ENCODE results near the gene TUT7. TPM values are rescaled to one million over a fixed set of nuclear protein-coding genes. Genes with fewer than 3 reads are reported as not detected.

The TUT7 gene
- polyA plus RNA-seq, 1 donor = 24.7 TPM

DNA sequence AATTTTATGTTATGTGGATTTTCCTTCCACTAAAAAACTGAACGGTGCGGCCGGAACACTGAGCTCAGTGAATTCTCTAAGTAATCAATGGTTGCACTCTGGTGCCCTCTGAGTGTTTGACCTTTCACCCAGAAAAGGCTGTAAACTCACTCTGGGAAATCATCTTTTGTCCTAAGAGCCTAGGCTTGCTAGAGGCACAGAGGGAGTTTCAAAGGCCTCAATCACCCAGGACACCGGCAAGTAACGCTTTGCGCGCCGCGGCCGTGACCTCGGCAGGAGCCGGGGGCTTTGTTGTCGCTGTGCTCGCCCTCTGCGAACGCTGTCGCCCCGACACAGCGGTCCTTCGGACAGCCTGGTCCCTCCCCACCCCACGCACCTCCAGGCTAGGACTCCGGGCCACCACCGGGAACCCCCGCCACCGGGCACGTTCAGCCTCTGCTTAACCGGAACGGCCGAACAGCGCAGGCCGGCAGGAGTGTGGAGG, 72.6 kb downstream of the TUT7 start:
- peaks cover 2% of the 10 kb centered on the region for H3K36me3 ChIP-seq (ENCODE audit: control insufficient read depth, insufficient read depth, low read length)
- peak overlapping the region; percentile 65 for H3K4me3 ChIP-seq (ENCODE audit: low read length)
- WGBS (ENCODE audit: insufficient coverage, low lambda C conversion rate) = no CpG with 5 or more reads among the region's 31 CpGs
- peak overlapping the region; percentile 93 for H3K27ac ChIP-seq (ENCODE audit: low read length)
- H3K4me1 ChIP-seq (ENCODE audit: control insufficient read depth, insufficient read depth, low read length) = peaks cover 12% of the 10 kb centered on the region
- no peaks in the 10 kb centered on the region for H3K9me3 ChIP-seq (ENCODE audit: control insufficient read depth, low read depth, low read length)
- no peaks in the 10 kb centered on the region for H3K27me3 ChIP-seq (ENCODE audit: control insufficient read depth, insufficient read depth, low read length)
- peak in 1 of 2 donors; percentile 23 for DNase-seq

DNA sequence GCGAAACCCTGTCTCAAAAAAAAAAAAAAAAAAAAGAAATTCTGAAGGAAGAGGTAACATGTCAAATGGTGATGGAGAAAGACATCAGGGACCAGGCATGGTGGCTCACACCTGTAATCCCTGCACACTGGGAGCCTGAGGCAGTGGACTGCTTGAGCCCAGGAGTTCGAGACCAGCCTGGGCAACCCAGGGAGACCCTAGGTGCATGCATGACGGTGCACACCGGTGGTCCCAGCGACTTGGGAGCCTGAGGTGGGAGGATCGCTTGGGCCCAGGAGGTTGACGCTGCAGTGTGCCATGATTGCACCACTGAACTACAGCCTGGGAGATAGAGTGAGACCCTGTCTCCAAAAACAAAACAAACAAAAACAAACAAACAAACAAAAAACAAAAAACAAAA, 73.6 kb downstream of the TUT7 start:
- no peak for DNase-seq
- Histone ChIP-seq H3K4me1 (ENCODE audit: control insufficient read depth, insufficient read depth, low read length) (peaks cover 12% of the 10 kb centered on the region), H3K4me3 (ENCODE audit: low read length) (no peak overlapping the region), H3K36me3 (ENCODE audit: control insufficient read depth, insufficient read depth, low read length) (peaks cover 2% of the 10 kb centered on the region), H3K9me3 (ENCODE audit: control insufficient read depth, low read depth, low read length) (no peaks in the 10 kb centered on the region), H3K27ac (ENCODE audit: low read length) (no peak overlapping the region), H3K27me3 (ENCODE audit: control insufficient read depth, insufficient read depth, low read length) (no peaks in the 10 kb centered on the region)
- no CpG with 5 or more reads among the region's 7 CpGs for WGBS (ENCODE audit: insufficient coverage, low lambda C conversion rate)

DNA sequence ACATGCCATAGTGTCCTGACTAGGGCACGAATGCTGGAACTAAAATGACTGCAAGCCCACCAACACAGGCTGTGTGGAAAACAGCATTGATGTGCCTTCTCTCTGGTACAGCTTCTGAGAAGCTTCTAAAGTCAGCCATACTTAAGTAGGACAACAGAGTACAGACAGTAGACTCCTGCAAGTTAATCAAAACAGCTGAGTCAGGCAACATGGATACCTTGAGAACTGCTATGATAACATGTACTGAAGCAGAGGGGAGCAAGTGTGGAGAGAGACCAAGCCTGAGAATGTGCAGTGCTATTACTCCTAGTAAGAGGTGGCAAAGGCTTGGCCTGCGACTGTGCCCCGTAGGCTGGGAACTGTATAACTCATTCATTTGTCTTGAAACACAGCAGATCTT, 74.4 kb downstream of the TUT7 start:
- H3K27me3 ChIP-seq (ENCODE audit: control insufficient read depth, insufficient read depth, low read length) = no peaks in the 10 kb centered on the region
- H3K27ac ChIP-seq (ENCODE audit: low read length) = no peak overlapping the region
- H3K9me3 ChIP-seq (ENCODE audit: control insufficient read depth, low read depth, low read length) = no peaks in the 10 kb centered on the region
- peaks cover 12% of the 10 kb centered on the region for H3K4me1 ChIP-seq (ENCODE audit: control insufficient read depth, insufficient read depth, low read length)
- peaks cover 2% of the 10 kb centered on the region for H3K36me3 ChIP-seq (ENCODE audit: control insufficient read depth, insufficient read depth, low read length)
- peak in 1 of 2 donors; percentile 36 for DNase-seq
- no CpG with 5 or more reads among the region's 3 CpGs for WGBS (ENCODE audit: insufficient coverage, low lambda C conversion rate)
- no peak overlapping the region for H3K4me3 ChIP-seq (ENCODE audit: low read length)

GRCh38 chr9:86277072-86277471, 77.1 kb downstream of the TUT7 start:
- Histone ChIP-seq H3K27ac (ENCODE audit: low read length) (no peak overlapping the region), H3K4me1 (ENCODE audit: control insufficient read depth, insufficient read depth, low read length) (peaks cover 8% of the 10 kb centered on the region), H3K4me3 (ENCODE audit: low read length) (no peak overlapping the region), H3K27me3 (ENCODE audit: control insufficient read depth, insufficient read depth, low read length) (no peaks in the 10 kb centered on the region), H3K36me3 (ENCODE audit: control insufficient read depth, insufficient read depth, low read length) (peaks cover 12% of the 10 kb centered on the region), H3K9me3 (ENCODE audit: control insufficient read depth, low read depth, low read length) (no peaks in the 10 kb centered on the region)
- WGBS (ENCODE audit: insufficient coverage, low lambda C conversion rate) = no CpG with 5 or more reads among the region's 1 CpG
- no peak for DNase-seq

DNA sequence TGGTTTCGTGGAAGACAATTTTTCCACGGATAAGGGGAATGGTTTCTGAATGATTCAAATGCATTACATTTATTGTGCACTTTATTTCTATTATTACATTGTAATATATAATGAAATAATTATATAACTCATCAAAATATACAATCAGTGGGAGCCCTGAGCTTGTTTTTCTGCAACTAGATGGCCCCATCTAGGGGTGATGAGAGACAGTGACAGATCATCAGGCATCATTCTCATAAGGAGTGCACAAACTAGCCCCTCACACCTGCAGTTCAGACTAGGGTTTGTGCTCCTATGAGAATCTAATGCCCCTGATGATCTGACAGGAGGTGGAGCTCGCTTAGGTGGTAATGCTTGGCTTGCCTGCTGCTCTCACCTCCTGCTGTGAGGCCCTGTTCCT, 78.2 kb downstream of the TUT7 start:
- WGBS (ENCODE audit: insufficient coverage, low lambda C conversion rate) = 90% methylated on average over 2 of the region's 3 CpGs
- peaks cover 8% of the 10 kb centered on the region for H3K4me1 ChIP-seq (ENCODE audit: control insufficient read depth, insufficient read depth, low read length)
- no peak overlapping the region for H3K4me3 ChIP-seq (ENCODE audit: low read length)
- no peak for DNase-seq
- peaks cover 22% of the 10 kb centered on the region for H3K36me3 ChIP-seq (ENCODE audit: control insufficient read depth, insufficient read depth, low read length)
- H3K9me3 ChIP-seq (ENCODE audit: control insufficient read depth, low read depth, low read length) = no peaks in the 10 kb centered on the region
- no peak overlapping the region for H3K27ac ChIP-seq (ENCODE audit: low read length)
- H3K27me3 ChIP-seq (ENCODE audit: control insufficient read depth, insufficient read depth, low read length) = no peaks in the 10 kb centered on the region

DNA sequence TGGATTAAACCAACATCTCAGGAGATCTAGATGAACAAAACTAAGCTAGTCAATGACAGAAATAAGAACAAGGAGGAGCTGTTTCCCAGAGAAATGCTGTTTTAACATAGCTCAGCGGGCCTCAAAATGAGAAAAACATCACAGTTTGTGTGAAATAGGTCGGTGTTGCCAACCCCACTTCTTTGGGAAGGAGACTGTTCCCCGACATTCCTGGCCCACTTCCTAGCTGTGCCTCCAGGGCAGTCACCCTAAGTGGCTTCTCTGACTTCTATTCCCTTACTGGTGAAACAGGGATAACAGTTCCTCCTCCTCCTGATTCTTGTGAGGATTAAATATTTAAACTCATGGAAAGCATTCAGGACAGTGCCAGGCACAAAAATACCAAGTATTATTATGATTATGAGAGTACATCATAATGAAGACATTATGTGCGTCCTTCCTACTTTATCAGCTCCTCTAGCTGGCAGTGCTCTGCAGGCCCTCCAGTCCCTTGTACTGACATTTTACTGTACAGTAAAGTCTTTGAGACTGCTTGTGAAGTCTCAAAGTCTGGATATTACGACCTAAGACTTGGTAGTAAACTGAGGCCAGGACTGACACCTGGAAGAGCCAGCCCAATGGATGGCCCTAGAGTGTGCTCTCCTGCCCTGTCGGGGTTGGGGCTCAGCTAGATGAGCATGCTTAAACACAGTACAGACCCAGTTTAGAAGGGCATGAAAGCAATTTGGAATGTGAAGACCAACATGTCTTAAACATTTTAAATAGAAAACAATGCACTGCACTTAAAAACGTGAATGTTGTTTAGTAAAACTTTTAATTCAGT, 79.2 kb downstream of the TUT7 start:
- Histone ChIP-seq H3K27me3 (ENCODE audit: control insufficient read depth, insufficient read depth, low read length) (no peaks in the 10 kb centered on the region), H3K9me3 (ENCODE audit: control insufficient read depth, low read depth, low read length) (no peaks in the 10 kb centered on the region), H3K4me3 (ENCODE audit: low read length) (no peak overlapping the region), H3K4me1 (ENCODE audit: control insufficient read depth, insufficient read depth, low read length) (peaks cover 4% of the 10 kb centered on the region), H3K36me3 (ENCODE audit: control insufficient read depth, insufficient read depth, low read length) (peaks cover 23% of the 10 kb centered on the region), H3K27ac (ENCODE audit: low read length) (no peak overlapping the region)
- DNase-seq = no peak
- no CpG with 5 or more reads among the region's 7 CpGs for WGBS (ENCODE audit: insufficient coverage, low lambda C conversion rate)

GRCh38 chr9:86272221-86272620, 82.0 kb downstream of the TUT7 start:
- DNase-seq = peak in 1 of 2 donors; percentile 19
- Histone ChIP-seq H3K27ac (ENCODE audit: low read length) (no peak overlapping the region), H3K9me3 (ENCODE audit: control insufficient read depth, low read depth, low read length) (no peaks in the 10 kb centered on the region), H3K36me3 (ENCODE audit: control insufficient read depth, insufficient read depth, low read length) (peaks cover 25% of the 10 kb centered on the region), H3K4me3 (ENCODE audit: low read length) (no peak overlapping the region), H3K4me1 (ENCODE audit: control insufficient read depth, insufficient read depth, low read length) (no peaks in the 10 kb centered on the region), H3K27me3 (ENCODE audit: control insufficient read depth, insufficient read depth, low read length) (no peaks in the 10 kb centered on the region)
- WGBS (ENCODE audit: insufficient coverage, low lambda C conversion rate) = no CpG with 5 or more reads among the region's 4 CpGs

DNA sequence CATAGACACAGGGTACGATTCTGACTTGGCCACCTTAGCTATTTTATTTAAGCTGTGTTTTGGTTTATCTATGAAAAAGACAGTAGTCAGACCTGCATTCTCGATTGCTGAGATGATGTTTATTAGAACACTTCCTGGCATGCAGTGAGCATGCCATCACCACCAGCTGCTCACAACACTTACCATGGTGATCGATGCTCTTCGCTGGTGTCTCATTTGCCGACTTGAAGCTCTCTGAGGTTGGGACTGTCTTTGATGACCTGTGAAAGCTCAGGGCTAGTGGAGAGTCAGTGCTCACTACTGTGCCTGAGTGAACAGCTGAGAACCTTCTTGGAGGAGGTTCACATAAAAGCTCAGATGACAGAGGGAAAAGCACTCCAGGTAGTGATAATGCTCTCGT, 90.3 kb downstream of the TUT7 start:
- Histone ChIP-seq H3K27ac (ENCODE audit: low read length) (no peak overlapping the region), H3K36me3 (ENCODE audit: control insufficient read depth, insufficient read depth, low read length) (peaks cover 31% of the 10 kb centered on the region), H3K27me3 (ENCODE audit: control insufficient read depth, insufficient read depth, low read length) (no peaks in the 10 kb centered on the region), H3K4me1 (ENCODE audit: control insufficient read depth, insufficient read depth, low read length) (no peaks in the 10 kb centered on the region), H3K4me3 (ENCODE audit: low read length) (no peak overlapping the region), H3K9me3 (ENCODE audit: control insufficient read depth, low read depth, low read length) (no peaks in the 10 kb centered on the region)
- no peak for DNase-seq
- 100% methylated on average over 1 of the region's 6 CpGs for WGBS (ENCODE audit: insufficient coverage, low lambda C conversion rate)

DNA sequence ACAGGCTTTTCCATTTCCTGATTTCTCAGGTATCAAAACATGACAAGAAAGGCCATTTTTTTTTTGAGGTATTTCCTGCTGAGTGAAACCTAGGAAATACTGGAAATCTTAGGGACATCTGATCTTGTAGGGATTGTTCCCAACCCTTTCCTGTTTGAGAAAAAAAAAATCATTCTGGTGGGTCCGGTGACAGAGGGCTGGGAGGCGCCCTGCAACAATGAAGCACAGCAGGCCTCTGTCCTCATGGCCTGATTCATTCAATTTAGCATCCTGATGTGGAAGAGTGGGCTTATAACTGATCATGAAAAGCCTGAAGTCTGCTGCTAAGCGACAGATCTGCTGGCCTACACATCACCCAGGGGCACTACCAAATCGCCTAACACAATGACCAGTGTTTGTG, 91.7 kb downstream of the TUT7 start:
- DNase-seq = no peak
- Histone ChIP-seq H3K27me3 (ENCODE audit: control insufficient read depth, insufficient read depth, low read length) (no peaks in the 10 kb centered on the region), H3K4me1 (ENCODE audit: control insufficient read depth, insufficient read depth, low read length) (no peaks in the 10 kb centered on the region), H3K9me3 (ENCODE audit: control insufficient read depth, low read depth, low read length) (no peaks in the 10 kb centered on the region), H3K4me3 (ENCODE audit: low read length) (no peak overlapping the region), H3K27ac (ENCODE audit: low read length) (no peak overlapping the region), H3K36me3 (ENCODE audit: control insufficient read depth, insufficient read depth, low read length) (peaks cover 27% of the 10 kb centered on the region)
- WGBS (ENCODE audit: insufficient coverage, low lambda C conversion rate) = no CpG with 5 or more reads among the region's 4 CpGs

DNA sequence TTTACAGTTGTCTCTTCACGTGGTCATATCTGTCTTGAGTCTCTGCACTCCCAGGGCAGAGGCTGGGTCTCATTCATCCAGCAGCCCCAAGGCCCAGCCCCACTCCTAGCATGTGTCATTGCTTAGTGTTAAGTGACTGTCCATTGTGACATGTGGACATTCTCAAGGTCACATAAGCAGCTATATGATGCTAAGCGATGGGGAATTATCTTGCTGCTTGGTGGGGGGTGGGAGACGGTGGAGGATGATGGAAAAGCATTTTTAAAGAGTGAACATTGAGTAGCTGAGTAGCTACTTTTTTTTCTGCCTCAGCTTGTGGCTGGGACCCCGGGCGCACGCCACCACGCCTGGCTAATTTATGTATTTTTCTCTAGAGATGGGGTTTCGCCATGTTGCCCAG, 94.7 kb downstream of the TUT7 start, which contains the start of gene C9orf153:
TSS of gene C9orf153 (minus strand) at position 101 of the 400 bp plus-strand sequence. CDS start 30,054 bp downstream, outside the sequence.
- Histone ChIP-seq H3K4me1 (ENCODE audit: control insufficient read depth, insufficient read depth, low read length) (no peaks in the 10 kb centered on the region), H3K27me3 (ENCODE audit: control insufficient read depth, insufficient read depth, low read length) (no peaks in the 10 kb centered on the region), H3K27ac (ENCODE audit: low read length) (no peak within 1 kb of the TSS), H3K36me3 (ENCODE audit: control insufficient read depth, insufficient read depth, low read length) (peaks cover 19% of the 10 kb centered on the region), H3K9me3 (ENCODE audit: control insufficient read depth, low read depth, low read length) (no peaks in the 10 kb centered on the region), H3K4me3 (ENCODE audit: low read length) (no peak within 1 kb of the TSS)
- DNase-seq = no peak
- WGBS (ENCODE audit: insufficient coverage, low lambda C conversion rate) = no CpG with 5 or more reads among the region's 8 CpGs

DNA sequence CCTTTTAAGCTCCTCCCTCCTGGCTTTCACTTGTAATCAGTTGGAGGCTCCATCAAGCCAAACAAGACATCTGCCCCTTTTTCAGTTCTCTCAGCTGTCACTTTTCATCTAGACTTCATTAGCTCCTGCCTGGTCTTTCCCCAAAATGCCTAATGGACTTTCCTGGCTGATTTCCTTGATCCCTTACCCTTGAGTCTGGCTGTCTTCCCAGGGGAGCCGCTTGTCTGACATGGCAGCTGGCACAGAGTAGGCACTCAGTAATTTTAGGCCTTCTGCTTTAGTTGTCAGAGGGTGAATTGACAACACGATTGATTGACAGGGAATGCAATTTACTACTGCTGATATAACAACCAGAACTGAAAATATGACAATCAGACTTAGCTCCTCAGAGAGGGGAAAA, 96.8 kb downstream of the TUT7 start:
- Histone ChIP-seq H3K4me1 (ENCODE audit: control insufficient read depth, insufficient read depth, low read length) (no peaks in the 10 kb centered on the region), H3K27ac (ENCODE audit: low read length) (no peak overlapping the region), H3K9me3 (ENCODE audit: control insufficient read depth, low read depth, low read length) (peaks cover 2% of the 10 kb centered on the region), H3K4me3 (ENCODE audit: low read length) (no peak overlapping the region), H3K36me3 (ENCODE audit: control insufficient read depth, insufficient read depth, low read length) (peaks cover 1% of the 10 kb centered on the region), H3K27me3 (ENCODE audit: control insufficient read depth, insufficient read depth, low read length) (no peaks in the 10 kb centered on the region)
- no CpG with 5 or more reads among the region's 2 CpGs for WGBS (ENCODE audit: insufficient coverage, low lambda C conversion rate)
- DNase-seq = no peak
